Smooth muscle cell (in vitro differentiated cells): ENCODE measurements around the gene ARFGAP3. TPM values are rescaled to one million over a fixed set of nuclear protein-coding genes. Genes with fewer than 3 reads are reported as not detected.

Source experiments
- DNase-seq: peaks from one replicate; lab custom pipeline; 2025; ENCODE audit not compliant: unreplicated experiment; lab: John Stamatoyannopoulos, UW
- H2AFZ ChIP-seq: fragments of 200-600 bp; sonication (generic); 2 replicates; pipeline ENCODE4 v1.6.0; 2016; ENCODE audit warnings: antibody characterized with exemption, low read depth, mild to moderate bottlenecking
- H3F3A ChIP-seq: fragments of 200-600 bp; sonication (generic); 2 replicates; pipeline ENCODE4 v1.6.0; 2017; ENCODE audit warnings: antibody characterized with exemption, low read depth
- H3K27ac ChIP-seq: fragments of 200-600 bp; sonication (generic); 2 replicates; pipeline ENCODE4 v1.5.1; 2016; ENCODE audit warnings: low read depth, mild to moderate bottlenecking
- H3K27me3 ChIP-seq: fragments of 200-600 bp; sonication (generic); 2 replicates; pipeline ENCODE4 v1.6.1; 2016; ENCODE audit warnings: low read depth, mild to moderate bottlenecking
- H3K36me3 ChIP-seq: fragments of 200-600 bp; sonication (generic); 2 replicates; pipeline ENCODE4 v1.5.1; 2016; ENCODE audit warnings: low read depth
- H3K4me1 ChIP-seq: fragments of 200-600 bp; sonication (generic); 2 replicates; pipeline ENCODE4 v1.5.1; 2016; ENCODE audit warnings: low read depth
- H3K4me2 ChIP-seq: fragments of 200-600 bp; sonication (generic); 2 replicates; pipeline ENCODE4 v1.6.0; 2016; ENCODE audit warnings: mild to moderate bottlenecking
- H3K4me3 ChIP-seq: fragments of 200-600 bp; sonication (generic); 2 replicates; pipeline ENCODE4 v1.5.1; 2016; ENCODE audit warnings: mild to moderate bottlenecking
- H3K79me2 ChIP-seq: fragments of 200-600 bp; sonication (generic); 2 replicates; pipeline ENCODE4 v1.6.0; 2016; ENCODE audit warnings: low read depth, mild to moderate bottlenecking
- H3K9ac ChIP-seq: fragments of 200-600 bp; sonication (generic); 2 replicates; pipeline ENCODE4 v1.6.0; 2016; ENCODE audit warnings: low read depth
- H3K9me3 ChIP-seq: fragments of 200-600 bp; sonication (generic); replicated peaks from 2 replicates; pipeline ENCODE4 v1.5.1; 2016; ENCODE audit warnings: low read depth
- H4K20me1 ChIP-seq: fragments of 200-600 bp; sonication (generic); 2 replicates; pipeline ENCODE4 v1.6.0; 2016; ENCODE audit warnings: low read depth
- WGBS: methylation state at CpG from one replicate; pipeline ENCODE4 v1.1.7; 2016; ENCODE audit warnings: low lambda C conversion rate; 5-methylcytosine and 5-hydroxymethylcytosine counted together
- polyA plus RNA-seq: library from polyadenylated mRNA; unstranded; fragments of >200 nt; fragmentation: Nextera tagmentation; extraction: Ambion mirVana; gene quantifications from 2 replicates; pipeline ENCODE4 v1.2.1, GENCODE V29; 2016
- total RNA-seq: library from RNA; depleted of rRNA; stranded (reverse); fragments of >200 nt; gene quantifications from 2 replicates; pipeline ENCODE4 v1.2.3, GENCODE V29; 2014
- TF ChIP-seq, protein P1 (sequence below): fragments of 200-600 bp; sonication (generic); IDR thresholded peaks from 2 replicates; pipeline ENCODE4 v1.5.1; 2017; ENCODE audit warnings: borderline replicate concordance, mild to moderate bottlenecking, antibody characterized with exemption; ENCODE audit not compliant: insufficient read depth, poor library complexity, severe bottlenecking

The ARFGAP3 gene
- total and polyA plus RNA-seq, 2 experiments from 2014 or later: 69.2 to 89.9 TPM

GRCh38 chr22:42879371-42880021 lies 22.4 kb upstream of the ARFGAP3 start:
- H3K79me2 ChIP-seq: no peaks in the 10 kb centered on the region
- no peak overlapping the region for H3K27ac ChIP-seq
- TF ChIP-seq, protein P1, sequence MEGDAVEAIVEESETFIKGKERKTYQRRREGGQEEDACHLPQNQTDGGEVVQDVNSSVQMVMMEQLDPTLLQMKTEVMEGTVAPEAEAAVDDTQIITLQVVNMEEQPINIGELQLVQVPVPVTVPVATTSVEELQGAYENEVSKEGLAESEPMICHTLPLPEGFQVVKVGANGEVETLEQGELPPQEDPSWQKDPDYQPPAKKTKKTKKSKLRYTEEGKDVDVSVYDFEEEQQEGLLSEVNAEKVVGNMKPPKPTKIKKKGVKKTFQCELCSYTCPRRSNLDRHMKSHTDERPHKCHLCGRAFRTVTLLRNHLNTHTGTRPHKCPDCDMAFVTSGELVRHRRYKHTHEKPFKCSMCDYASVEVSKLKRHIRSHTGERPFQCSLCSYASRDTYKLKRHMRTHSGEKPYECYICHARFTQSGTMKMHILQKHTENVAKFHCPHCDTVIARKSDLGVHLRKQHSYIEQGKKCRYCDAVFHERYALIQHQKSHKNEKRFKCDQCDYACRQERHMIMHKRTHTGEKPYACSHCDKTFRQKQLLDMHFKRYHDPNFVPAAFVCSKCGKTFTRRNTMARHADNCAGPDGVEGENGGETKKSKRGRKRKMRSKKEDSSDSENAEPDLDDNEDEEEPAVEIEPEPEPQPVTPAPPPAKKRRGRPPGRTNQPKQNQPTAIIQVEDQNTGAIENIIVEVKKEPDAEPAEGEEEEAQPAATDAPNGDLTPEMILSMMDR: no peak
- no peak for DNase-seq
- no peaks in the 10 kb centered on the region for H3F3A ChIP-seq
- H3K9me3 ChIP-seq: no peaks in the 10 kb centered on the region
- no peak overlapping the region for H3K4me3 ChIP-seq
- H3K4me2 ChIP-seq: no peak overlapping the region
- H4K20me1 ChIP-seq: peaks cover 9% of the 10 kb centered on the region
- no peaks in the 10 kb centered on the region for H3K27me3 ChIP-seq
- WGBS: 94% methylated on average over 14 of the region's 14 CpGs
- no peak overlapping the region for H2AFZ ChIP-seq
- no peaks in the 10 kb centered on the region for H3K36me3 ChIP-seq
- no peaks in the 10 kb centered on the region for H3K4me1 ChIP-seq
- no peak overlapping the region for H3K9ac ChIP-seq

DNA sequence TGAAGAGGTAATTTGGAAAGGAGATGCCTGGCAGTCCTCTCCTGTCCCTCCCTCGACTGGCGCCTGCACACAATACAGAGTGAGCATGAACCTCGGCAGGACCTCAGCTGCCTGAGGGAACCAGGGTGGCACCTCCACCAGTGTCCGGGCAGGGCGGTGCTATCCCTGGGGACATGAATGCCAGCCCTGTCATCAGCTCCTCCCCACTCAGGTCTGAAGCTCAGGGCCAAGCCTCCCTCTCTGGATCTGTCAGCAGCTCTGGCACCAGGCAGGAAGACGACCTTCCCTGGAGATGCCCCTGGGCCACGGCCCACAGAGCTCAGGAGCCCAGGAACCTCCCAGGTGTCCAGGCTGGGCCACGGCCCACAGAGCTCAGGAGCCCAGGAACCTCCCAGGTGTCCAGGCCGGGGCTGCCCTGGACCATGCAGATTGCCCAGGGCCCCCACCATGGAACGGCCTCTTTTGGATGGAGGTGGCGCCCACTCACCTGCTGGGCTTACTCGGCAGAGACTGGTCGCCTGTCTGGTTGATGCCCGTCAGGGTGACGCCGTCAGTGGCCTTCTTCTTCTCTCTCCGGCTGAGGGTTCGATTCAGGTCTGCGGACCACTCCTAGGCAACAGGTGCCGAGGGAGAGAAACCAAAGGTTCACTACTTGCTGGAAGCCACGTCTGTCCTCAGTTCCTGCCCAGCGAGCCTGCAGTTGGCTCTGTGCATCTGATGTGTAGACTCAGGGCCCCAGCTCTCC lies 21.7 kb upstream of the ARFGAP3 start:
- H3K36me3 ChIP-seq: no peaks in the 10 kb centered on the region
- H3K9me3 ChIP-seq: no peaks in the 10 kb centered on the region
- no peaks in the 10 kb centered on the region for H3K4me1 ChIP-seq
- H3K9ac ChIP-seq: no peak overlapping the region
- no peaks in the 10 kb centered on the region for H3K79me2 ChIP-seq
- no peak overlapping the region for H2AFZ ChIP-seq
- no peaks in the 10 kb centered on the region for H3F3A ChIP-seq
- H3K4me3 ChIP-seq: no peak overlapping the region
- TF ChIP-seq, protein P1: no peak
- 97% methylated on average over 22 of the region's 22 CpGs for WGBS
- no peaks in the 10 kb centered on the region for H3K27me3 ChIP-seq
- no peak overlapping the region for H3K4me2 ChIP-seq
- DNase-seq: no peak
- no peak overlapping the region for H3K27ac ChIP-seq
- H4K20me1 ChIP-seq: peaks cover 9% of the 10 kb centered on the region

GRCh38 chr22:42877597-42878340 lies 20.7 kb upstream of the ARFGAP3 start:
- Histone ChIP-seq H3K79me2 (no peaks in the 10 kb centered on the region), H3K4me1 (no peaks in the 10 kb centered on the region), H3K4me2 (no peak overlapping the region), H3F3A (no peaks in the 10 kb centered on the region), H3K9me3 (no peaks in the 10 kb centered on the region), H3K27ac (no peak overlapping the region), H3K36me3 (no peaks in the 10 kb centered on the region), H3K27me3 (no peaks in the 10 kb centered on the region), H4K20me1 (peaks cover 7% of the 10 kb centered on the region), H2AFZ (no peak overlapping the region), H3K9ac (no peak overlapping the region), H3K4me3 (no peak overlapping the region)
- WGBS: 91% methylated on average over 12 of the region's 12 CpGs
- DNase-seq: no peak
- TF ChIP-seq, protein P1: no peak
